Heart left ventricle (tissue), 13 donors: ENCODE data around the gene PRR14L.

Source experiments
- CTCF ChIP-seq, 12 donors: fragments of 200-600 bp; sonication (generic) in 4 of 12; IDR thresholded peaks; one replicate each; pipeline versions ENCODE4 v1.5.0 to v1.8.0; 2018 to 2022; ENCODE audit warnings: antibody characterized with exemption in 12 of 12, mild to moderate bottlenecking in 5 of 12
- POLR2A ChIP-seq, 2 donors: fragments of 450-650 bp; IDR thresholded peaks; one replicate each; pipeline ENCODE4 v1.6.1; 2017; ENCODE audit warnings: antibody characterized with exemption in 2 of 2, mild to moderate bottlenecking in 2 of 2, moderate library complexity in 2 of 2
- donor health status: ischemic (EF 13 %, LVEDD 7.1; RV severe dilation, severe dysfunction).
- donor health status: DM: no; HTN: yes; CAD: no.
- donor health status: DM: no; HTN: no; CAD: no.
- donor health status: ischemic (EF 25% LVEDD 6.9; RV normal size, moderate dysfunction).
- donor health status: ischemic (EF 25% LVEDD 5.7; RV mildly dilated, moderate dysfunction).
- donor health status: ischemic (EF 35%, LVEDD 5.7; RV mildly dilated, moderate dysfunction).
- donor health status: nonischemic (EF 11% LVEDD 7.7; RV severe dilation, severe dysfunction).
- donor health status: DM: yes; HTN: yes; CAD: no.
- donor health status: PGD.
- donor health status: ischemic (EF 29% LVEDD 5.4; RV normal size, mild dysfunction).
- donor health status: nonischemic (EF 23%, LVEDD 6.1; RV moderate dilation, normal function).

GRCh38 chr22:31637891-31638618 lies 111.9 kb downstream of the PRR14L start:
- TF ChIP-seq CTCF (IDR thresholded peaks at IDR 0.05) (no peak), POLR2A (IDR thresholded peaks at IDR 0.05) (no peak)
